ENCODE data around the gene RPA3.

GRCh38 chr7:7731732-7732131 lies 13.3 kb upstream of the RPA3 start:
- TF ChIP-seq CTCF (IDR thresholded peaks at IDR 0.05), result no peak
- TF ChIP-seq POLR2A (IDR thresholded peaks at IDR 0.05), result no peak
